MG63 (cell line): ENCODE measurements around the gene PLCH1. TPM values are rescaled to one million over a fixed set of nuclear protein-coding genes. Genes with fewer than 3 reads are reported as not detected.
"Not testable (repeated sequence)": the region's sequence is repeated elsewhere in the genome, so short reads cannot be mapped to it uniquely, and the experiment has no call there.

ENCODE experiments used
- DNase-seq: peaks from one replicate; pipeline ENCODE4 v3.0.0-alpha.2; 2020
- H3K27me3 ChIP-seq: fragments of 250-450 bp; sonication (Bioruptor Pico); 2 replicates; pipeline ENCODE4 v1.5.1; 2020; ENCODE audit warnings: mild to moderate bottlenecking, moderate library complexity
- H3K36me3 ChIP-seq: fragments of 250-450 bp; sonication (Bioruptor Pico); 2 replicates; pipeline ENCODE4 v1.5.1; 2020; ENCODE audit warnings: mild to moderate bottlenecking, moderate library complexity
- H3K4me3 ChIP-seq: fragments of 250-450 bp; sonication (Bioruptor Pico); 2 replicates; pipeline ENCODE4 v1.5.1; 2020; ENCODE audit warnings: mild to moderate bottlenecking, moderate library complexity
- H3K9me3 ChIP-seq: fragments of 250-450 bp; sonication (Bioruptor Pico); 2 replicates; pipeline ENCODE4 v1.5.1; 2020; ENCODE audit warnings: mild to moderate bottlenecking, moderate library complexity
- total RNA-seq: library from RNA; depleted of rRNA; stranded (reverse); fragments of >200 nt; shearing (Covaris generic); gene quantifications from 2 replicates; pipeline ENCODE4 v1.2.3, GENCODE V29; 2014; ENCODE audit warnings: low replicate concordance

Gene PLCH1
- total RNA-seq, 1 experiment from 2014 or later: not detected

DNA sequence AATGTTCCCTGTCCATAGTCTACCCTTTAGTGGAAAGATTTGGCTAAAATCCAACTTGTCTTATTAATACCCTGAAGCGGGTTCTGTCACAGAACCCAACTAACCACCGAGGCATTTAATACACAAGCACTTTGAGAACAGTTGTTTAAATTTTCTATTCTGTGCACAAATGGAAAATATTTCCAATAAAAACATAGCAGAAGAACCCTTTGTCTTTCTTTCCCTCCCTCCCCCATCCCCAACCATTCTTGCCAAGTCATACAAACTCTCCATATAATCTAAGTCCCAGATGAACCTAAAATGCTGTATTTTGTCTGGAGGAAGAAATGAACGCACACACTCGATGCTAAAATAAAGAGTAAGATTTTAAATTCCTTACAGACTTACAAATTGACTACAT lies 324.5 kb downstream of the PLCH1 start:
- Histone ChIP-seq H3K36me3 (no peaks in the 10 kb centered on the region), H3K9me3 (peaks cover 3% of the 10 kb centered on the region; the same call in 1 of the 2 replicates), H3K4me3 (no peak overlapping the region), H3K27me3 (no peaks in the 10 kb centered on the region)
- no peak for DNase-seq

DNA sequence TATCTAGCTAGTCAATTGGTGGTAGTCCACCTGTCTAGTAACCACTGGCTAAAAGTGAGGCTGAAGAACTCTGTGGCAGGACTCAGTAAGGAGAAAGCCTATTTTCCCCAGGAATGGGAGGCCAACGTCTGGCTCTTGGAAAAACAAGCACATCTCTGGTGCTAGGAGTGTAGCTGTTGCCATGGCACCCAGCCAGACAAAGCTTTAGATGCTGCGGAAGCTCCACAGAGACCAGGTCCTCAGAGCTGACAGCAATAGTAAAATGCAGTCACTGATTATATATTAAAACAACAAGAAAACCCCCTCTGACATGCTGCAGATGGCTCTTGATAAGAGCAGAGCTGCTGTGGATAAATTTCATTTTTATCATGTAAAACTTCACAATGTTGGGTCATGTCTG lies 326.5 kb downstream of the PLCH1 start:
- no peak overlapping the region for H3K4me3 ChIP-seq
- peaks cover 3% of the 10 kb centered on the region; the same call in 1 of the 2 replicates for H3K9me3 ChIP-seq
- H3K27me3 ChIP-seq: no peaks in the 10 kb centered on the region
- H3K36me3 ChIP-seq: no peaks in the 10 kb centered on the region
- DNase-seq: no peak

DNA sequence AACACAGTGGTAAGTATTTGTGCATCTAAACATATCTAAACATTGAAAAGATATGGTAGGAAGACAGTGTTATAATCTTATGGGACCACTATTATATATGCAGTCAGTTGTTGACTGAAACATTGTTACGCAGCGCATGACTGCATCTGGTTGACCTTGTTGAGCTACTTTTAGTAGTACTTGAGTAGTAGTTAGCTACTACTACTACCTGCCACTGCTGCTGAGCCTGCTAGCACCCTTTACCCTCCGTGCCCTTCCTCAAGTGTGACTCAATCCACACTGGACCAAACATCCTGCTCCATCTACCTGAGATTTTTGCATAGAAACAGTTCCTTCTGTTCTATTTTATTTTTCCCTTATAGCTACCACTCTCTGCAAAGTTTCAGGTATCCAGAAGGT lies 327.8 kb downstream of the PLCH1 start:
- no peaks in the 10 kb centered on the region for H3K36me3 ChIP-seq
- H3K4me3 ChIP-seq: no peak overlapping the region
- no peaks in the 10 kb centered on the region for H3K27me3 ChIP-seq
- H3K9me3 ChIP-seq: peaks cover 3% of the 10 kb centered on the region; the same call in 1 of the 2 replicates
- no peak for DNase-seq

DNA sequence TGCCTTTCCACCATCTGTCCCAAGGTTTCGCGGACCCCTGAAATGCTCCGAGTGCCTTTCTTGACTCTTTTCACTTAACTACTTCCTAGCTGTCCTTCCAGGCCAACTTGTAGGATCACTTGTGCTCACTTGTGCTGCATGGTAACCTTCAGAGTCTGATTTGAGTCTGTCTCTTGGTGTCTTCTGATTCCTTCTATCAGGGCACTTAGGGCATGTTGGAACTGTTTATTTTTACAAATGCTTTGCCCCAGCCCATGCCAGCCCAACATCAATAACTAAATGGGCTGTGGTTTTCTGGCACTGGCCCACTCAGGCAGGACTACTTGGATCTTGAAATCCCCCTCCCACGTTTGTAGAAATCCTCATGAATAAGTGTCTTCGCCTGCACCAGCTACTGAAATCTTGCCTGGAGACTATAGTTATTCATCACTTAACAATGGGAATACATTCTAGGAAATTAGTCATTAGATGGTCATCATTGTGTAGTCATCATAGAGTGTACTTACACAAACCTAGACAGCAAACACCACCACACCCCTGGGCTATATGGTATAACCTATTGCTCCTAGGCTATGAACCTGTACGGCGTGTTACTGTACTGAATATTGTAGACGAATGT lies 328.3 kb downstream of the PLCH1 start:
- no peaks in the 10 kb centered on the region for H3K27me3 ChIP-seq
- peak; percentile 91 for DNase-seq
- H3K9me3 ChIP-seq: peaks cover 3% of the 10 kb centered on the region; the same call in 1 of the 2 replicates
- H3K4me3 ChIP-seq: no peak overlapping the region
- no peaks in the 10 kb centered on the region for H3K36me3 ChIP-seq

DNA sequence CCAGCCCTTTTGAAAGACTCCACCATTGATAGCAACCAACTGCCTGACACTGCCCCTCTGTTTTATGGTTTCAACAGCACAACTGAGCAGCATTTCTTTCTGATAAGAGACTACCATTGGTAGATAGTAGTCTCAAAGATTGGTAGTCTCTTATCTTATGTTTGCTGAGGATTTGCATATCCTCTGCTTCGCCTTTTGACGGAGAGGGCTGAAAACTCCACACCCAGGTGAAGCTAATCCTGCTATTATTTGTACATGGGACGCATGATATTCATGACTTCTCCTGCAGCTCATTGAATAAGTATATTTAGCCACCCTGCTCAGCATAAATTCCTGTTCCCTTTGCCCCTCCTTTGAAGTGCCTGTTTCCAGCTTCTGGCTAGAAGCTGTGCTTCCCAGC lies 332.0 kb downstream of the PLCH1 start:
- Histone ChIP-seq H3K4me3 (no peak overlapping the region), H3K9me3 (peaks cover 3% of the 10 kb centered on the region; the same call in 1 of the 2 replicates), H3K27me3 (no peaks in the 10 kb centered on the region), H3K36me3 (no peaks in the 10 kb centered on the region)
- no peak for DNase-seq

DNA sequence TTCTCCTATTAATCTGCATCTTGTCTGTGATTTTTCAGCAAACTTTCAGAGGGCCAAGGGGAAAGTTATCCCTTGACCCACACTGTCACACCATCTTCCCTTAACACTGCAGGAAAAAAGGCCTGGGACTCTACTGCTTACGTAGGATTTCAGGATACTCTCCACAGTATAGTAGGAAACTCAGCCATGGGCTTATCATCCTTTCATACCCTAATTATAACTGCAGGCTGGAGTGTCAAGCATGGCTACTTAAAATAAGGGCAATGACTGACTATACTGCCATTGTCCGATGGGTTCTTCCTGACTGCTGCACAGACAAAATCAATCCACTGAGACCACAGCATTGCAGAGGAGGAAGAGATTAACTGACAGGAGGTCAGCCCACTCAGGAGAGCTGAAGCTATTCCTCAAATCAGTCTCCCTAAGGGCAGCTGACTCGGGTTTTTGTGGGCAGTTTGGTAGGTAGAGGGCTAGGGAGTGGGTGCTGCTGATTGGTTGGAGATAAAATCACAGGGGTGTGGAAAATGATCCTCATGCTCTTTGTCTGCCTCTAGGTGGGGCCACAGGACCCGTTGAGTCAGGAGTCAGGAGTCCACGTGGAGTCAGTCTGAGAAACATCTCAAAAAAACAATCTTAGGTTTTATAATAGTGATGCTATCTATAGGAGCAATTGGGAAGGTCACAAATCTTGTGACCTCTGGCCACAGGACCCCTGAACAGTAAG lies 333.2 kb downstream of the PLCH1 start:
- Histone ChIP-seq H3K9me3 (peaks cover 4% of the 10 kb centered on the region), H3K4me3 (no peak overlapping the region), H3K36me3 (0 out of 2 replicates have a peak, but pooled peaks cover 2% of the 10 kb centered on the region), H3K27me3 (no peaks in the 10 kb centered on the region)
- no peak for DNase-seq

DNA sequence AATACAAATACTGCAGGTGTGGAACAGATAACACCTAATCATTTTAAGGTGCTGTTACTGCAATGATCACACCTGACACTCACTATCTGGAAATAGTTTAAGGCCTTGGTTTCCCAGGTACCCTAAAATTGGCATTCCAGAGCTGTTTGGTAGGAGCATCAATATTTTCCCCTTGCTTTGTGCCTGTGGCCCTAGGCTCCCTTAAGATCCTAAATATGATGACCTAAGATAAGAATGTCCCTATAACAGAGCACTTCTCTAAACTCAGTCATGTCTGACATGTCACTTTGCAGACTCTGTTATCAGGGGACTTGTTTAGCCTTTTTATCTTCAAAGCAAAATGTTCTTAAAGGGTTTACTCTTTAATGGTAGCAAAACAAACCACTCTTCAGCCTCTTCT lies 335.5 kb downstream of the PLCH1 start:
- no peak overlapping the region for H3K4me3 ChIP-seq
- H3K9me3 ChIP-seq: peaks cover 5% of the 10 kb centered on the region
- DNase-seq: no peak
- no peaks in the 10 kb centered on the region for H3K27me3 ChIP-seq
- H3K36me3 ChIP-seq: 0 out of 2 replicates have a peak, but pooled peaks cover 2% of the 10 kb centered on the region

DNA sequence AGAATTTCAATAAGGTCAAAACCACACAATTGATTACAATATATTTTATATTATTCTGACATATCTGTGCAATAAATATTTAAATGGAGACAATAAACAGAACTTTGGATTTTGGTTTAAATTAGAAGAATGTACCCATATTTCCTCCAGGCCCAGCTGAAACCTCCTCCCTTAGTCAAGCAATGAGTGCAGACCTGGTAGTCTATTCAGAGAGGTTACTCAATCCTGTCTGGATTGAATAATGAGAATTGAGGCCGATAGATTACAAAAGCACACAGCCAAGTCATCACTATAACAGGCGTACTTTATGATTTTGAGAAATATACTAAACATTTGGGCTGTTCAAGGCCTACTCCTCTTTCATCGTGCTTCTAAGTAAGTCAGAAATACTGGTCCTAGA lies 336.9 kb downstream of the PLCH1 start:
- no peak overlapping the region for H3K4me3 ChIP-seq
- H3K36me3 ChIP-seq: 0 out of 2 replicates have a peak, but pooled peaks cover 2% of the 10 kb centered on the region
- DNase-seq: no peak
- no peaks in the 10 kb centered on the region for H3K27me3 ChIP-seq
- H3K9me3 ChIP-seq: peaks cover 5% of the 10 kb centered on the region

DNA sequence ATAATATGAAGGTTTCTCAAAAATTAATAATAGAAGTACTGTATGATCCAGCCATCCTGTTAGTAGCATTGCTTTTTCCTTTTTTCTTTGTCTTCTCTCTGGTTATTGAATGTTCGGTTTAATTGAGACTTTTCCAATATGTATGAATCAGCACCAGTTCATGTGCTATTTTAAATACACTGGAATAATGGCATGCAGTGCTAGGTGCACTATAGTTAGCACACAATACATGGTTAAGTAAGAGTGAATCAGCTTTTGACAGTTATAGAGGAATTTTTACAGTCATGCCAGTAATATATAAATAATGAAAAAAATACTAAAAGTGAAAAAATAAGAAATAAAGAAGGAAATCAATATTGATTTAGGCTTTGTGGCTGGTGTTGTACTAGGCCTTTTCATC lies 337.5 kb downstream of the PLCH1 start:
- no peak for DNase-seq
- Histone ChIP-seq H3K9me3 (peaks cover 7% of the 10 kb centered on the region), H3K4me3 (no peak overlapping the region), H3K27me3 (no peaks in the 10 kb centered on the region), H3K36me3 (0 out of 2 replicates have a peak, but pooled peaks cover 2% of the 10 kb centered on the region)

DNA sequence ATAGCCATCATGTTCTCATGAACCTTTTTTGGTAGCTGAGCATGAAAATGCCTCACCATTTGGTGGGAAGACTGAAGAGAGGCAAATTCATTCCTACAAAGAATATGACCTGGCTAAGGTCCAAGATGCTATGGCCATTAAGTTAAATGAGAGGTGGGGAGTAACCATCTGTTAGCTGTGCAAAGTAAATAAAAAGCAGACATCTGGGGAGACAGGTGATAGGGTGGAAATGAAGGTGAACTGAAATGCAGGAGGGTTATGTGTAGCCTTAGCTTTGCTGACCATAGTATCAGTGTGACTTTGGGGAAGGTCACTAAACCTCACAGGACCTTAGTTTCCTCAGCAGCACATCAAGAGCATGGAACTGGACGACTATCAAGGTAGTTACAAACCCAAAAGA lies 340.4 kb downstream of the PLCH1 start:
- no peak overlapping the region for H3K4me3 ChIP-seq
- DNase-seq: no peak
- no peaks in the 10 kb centered on the region for H3K27me3 ChIP-seq
- peaks cover 14% of the 10 kb centered on the region for H3K9me3 ChIP-seq
- 0 out of 2 replicates have a peak, but pooled peaks cover 2% of the 10 kb centered on the region for H3K36me3 ChIP-seq

DNA sequence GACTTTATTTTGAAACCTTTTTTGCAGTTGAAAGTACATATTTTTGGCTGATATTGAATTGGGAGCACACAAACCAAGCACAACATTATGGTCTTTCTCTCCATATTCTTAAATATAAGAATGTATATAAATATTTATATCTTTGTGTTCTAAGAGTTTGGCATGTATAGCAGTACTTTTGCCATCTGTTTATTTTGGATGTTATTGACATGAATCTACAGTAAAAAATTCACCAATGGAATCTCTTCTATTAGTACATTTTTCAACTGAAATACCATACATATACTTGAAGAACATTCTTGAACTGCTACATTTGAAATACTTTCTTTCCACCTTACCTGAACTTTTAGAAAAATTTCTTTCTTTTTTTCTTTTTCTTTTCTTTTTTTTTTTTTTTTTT lies 342.2 kb downstream of the PLCH1 start:
- Histone ChIP-seq H3K9me3 (peaks cover 14% of the 10 kb centered on the region), H3K4me3 (no peak overlapping the region), H3K36me3 (0 out of 2 replicates have a peak, but pooled peaks cover 2% of the 10 kb centered on the region), H3K27me3 (no peaks in the 10 kb centered on the region)
- DNase-seq: no peak

DNA sequence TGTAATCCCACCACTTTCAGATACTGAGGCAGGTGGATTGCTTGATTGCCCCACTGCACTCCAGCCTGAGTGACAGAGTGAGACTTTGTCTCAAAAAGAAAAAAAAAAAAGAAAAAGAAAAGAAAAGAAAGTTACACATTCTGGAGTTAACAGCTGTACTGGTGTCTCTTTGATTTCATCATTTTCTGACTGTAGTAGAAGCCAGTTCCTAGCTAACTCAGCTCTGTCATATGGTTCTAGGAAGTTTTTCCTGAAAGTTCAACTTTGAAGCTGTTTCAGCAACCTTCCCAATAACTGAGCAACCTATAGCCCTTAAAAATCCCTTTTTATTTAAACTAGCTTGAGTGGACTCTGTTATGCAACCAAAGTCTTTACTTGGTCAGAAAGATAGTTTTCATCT lies 346.8 kb downstream of the PLCH1 start:
- DNase-seq: no peak
- Histone ChIP-seq H3K27me3 (no peaks in the 10 kb centered on the region), H3K9me3 (peaks cover 8% of the 10 kb centered on the region; the same call in 1 of the 2 replicates), H3K4me3 (no peak overlapping the region), H3K36me3 (no peaks in the 10 kb centered on the region)

DNA sequence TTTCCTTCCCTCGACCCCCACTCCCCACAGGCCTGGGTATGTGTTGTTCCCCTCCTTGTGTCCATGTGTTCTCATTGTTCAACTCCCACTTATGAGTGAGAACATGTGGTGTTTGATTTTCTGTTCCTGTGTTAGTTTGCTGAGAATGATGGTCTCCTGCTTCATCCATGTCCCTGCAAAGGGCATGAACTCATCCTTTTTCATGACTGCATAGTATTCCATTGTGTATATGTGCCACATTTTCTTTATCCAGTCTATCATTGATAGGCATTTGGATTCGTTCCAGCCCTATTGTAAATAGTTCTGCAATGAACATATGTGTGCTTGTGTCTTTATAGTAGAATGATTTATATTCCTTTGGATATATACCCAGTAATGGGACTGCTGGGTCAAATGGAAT lies 350.0 kb downstream of the PLCH1 start:
- not testable (repeated sequence) for H3K4me3 ChIP-seq, H3K9me3 ChIP-seq, H3K36me3 ChIP-seq, DNase-seq, H3K27me3 ChIP-seq

DNA sequence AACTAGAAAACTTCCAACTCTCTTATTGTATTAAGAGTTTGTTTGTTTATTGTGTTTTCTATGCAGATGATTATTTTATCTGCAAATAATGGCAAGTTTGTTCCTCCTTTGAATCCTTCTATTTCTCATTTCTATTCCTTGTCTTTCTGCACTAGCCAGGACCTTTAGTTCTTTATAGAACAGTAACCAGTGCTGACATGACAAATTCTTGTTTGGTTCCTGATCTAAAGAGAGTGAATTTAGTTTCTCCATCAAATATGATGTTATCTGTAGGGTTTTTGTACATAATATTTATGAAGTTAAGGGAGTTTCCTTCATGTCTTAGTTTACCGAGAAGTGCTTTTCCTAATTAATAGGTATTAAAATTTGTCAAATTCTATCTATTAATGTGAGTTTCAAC lies 350.6 kb downstream of the PLCH1 start:
- no peaks in the 10 kb centered on the region for H3K36me3 ChIP-seq
- H3K4me3 ChIP-seq: no peak overlapping the region
- H3K9me3 ChIP-seq: no peaks in the 10 kb centered on the region
- H3K27me3 ChIP-seq: no peaks in the 10 kb centered on the region
- no peak for DNase-seq

DNA sequence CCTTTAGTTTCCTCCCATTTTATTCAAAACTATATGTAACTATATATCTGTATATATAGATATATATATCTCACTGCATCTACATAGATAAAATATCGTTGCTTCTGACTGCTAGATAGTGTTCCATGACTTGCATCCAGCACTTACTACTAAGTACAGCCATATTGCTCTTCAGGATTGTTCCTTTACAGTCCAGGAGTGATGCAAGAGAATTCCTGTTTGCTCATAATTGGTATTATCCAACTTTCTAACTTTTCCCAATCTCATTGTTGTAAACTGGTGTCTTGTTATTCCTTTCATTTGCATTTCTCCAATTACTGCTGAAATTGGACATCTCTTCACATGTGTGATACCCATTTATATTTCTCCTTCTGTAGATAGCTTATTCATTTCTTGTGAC lies 351.6 kb downstream of the PLCH1 start:
- H3K4me3 ChIP-seq: no peak overlapping the region
- H3K27me3 ChIP-seq: no peaks in the 10 kb centered on the region
- H3K9me3 ChIP-seq: no peaks in the 10 kb centered on the region
- no peaks in the 10 kb centered on the region for H3K36me3 ChIP-seq
- DNase-seq: no peak

DNA sequence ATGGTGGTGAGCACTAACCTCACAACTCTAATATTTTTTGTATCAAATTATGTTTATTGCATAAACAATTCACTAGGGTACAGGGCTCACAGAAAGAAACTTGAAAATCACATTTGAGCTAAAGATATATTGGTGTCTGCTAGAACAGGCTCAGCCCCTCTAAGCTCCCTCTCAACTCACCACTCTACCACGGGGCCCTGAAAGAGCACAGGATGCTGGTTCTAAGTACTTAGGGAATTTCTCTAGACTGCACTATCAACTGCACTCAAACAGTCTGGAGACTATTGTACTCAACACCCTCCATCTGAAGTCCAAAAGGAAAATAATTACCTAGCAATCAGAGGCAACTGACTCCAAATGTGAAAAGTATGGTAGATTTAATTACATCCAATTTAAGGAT lies 352.7 kb downstream of the PLCH1 start:
- H3K4me3 ChIP-seq: no peak overlapping the region
- H3K27me3 ChIP-seq: no peaks in the 10 kb centered on the region
- no peak for DNase-seq
- H3K9me3 ChIP-seq: no peaks in the 10 kb centered on the region
- no peaks in the 10 kb centered on the region for H3K36me3 ChIP-seq

DNA sequence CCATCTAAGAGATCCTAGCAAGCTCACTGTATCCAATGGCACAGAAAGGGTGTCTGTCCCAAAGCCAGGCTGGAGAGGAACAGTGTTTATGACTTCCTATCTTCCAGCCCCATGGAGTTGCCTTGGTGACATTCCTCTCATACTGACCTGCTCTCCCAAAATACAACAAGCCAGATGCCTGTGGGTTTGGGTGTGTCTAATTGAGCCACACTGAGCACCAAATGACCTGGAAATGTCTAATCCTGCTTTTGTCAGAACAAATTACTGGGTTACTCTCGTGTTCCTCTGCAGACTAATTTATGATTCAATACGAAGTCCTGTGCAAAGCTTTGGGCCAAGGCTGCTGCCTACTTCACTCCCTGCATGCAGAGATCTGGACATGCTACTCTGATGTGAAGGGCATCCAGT lies 353.3 kb downstream of the PLCH1 start:
- peak; percentile 76 for DNase-seq
- Histone ChIP-seq H3K4me3 (no peak overlapping the region), H3K9me3 (no peaks in the 10 kb centered on the region), H3K27me3 (no peaks in the 10 kb centered on the region), H3K36me3 (no peaks in the 10 kb centered on the region)

DNA sequence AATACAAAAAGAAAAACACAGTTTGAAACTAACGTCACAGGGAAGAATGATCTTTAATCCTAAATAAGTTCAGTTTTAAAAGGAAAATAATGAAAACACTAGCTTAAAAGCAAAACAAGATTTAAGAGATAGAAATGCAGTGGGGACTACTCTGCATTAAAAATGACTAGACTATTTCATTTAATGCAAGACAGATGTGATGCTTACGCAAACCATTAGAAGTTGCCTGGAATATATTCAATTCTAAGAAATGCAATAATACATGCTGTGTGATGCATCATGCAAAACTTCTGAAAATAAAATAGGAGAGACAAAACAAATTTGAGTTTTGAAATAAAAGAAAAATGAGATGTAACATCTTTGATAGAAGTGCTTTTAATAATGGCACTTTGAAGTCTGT lies 353.8 kb downstream of the PLCH1 start:
- H3K9me3 ChIP-seq: no peaks in the 10 kb centered on the region
- H3K36me3 ChIP-seq: no peaks in the 10 kb centered on the region
- no peak overlapping the region for H3K4me3 ChIP-seq
- no peak for DNase-seq
- no peaks in the 10 kb centered on the region for H3K27me3 ChIP-seq
